HG03060 (cell line): ENCODE data around the gene WFDC1.

Source experiments
- ATAC-seq: cut with Tn5 transposase; IDR thresholded peaks from one replicate; pipeline ENCODE4 v1.9.1; 2021; ENCODE audit warnings: low read depth, moderate number of reproducible peaks; ENCODE audit not compliant: unreplicated experiment

The WFDC1 gene

GRCh38 chr16:84299734-84300440 lies 5.2 kb downstream of the WFDC1 start:
- no peak for ATAC-seq

DNA sequence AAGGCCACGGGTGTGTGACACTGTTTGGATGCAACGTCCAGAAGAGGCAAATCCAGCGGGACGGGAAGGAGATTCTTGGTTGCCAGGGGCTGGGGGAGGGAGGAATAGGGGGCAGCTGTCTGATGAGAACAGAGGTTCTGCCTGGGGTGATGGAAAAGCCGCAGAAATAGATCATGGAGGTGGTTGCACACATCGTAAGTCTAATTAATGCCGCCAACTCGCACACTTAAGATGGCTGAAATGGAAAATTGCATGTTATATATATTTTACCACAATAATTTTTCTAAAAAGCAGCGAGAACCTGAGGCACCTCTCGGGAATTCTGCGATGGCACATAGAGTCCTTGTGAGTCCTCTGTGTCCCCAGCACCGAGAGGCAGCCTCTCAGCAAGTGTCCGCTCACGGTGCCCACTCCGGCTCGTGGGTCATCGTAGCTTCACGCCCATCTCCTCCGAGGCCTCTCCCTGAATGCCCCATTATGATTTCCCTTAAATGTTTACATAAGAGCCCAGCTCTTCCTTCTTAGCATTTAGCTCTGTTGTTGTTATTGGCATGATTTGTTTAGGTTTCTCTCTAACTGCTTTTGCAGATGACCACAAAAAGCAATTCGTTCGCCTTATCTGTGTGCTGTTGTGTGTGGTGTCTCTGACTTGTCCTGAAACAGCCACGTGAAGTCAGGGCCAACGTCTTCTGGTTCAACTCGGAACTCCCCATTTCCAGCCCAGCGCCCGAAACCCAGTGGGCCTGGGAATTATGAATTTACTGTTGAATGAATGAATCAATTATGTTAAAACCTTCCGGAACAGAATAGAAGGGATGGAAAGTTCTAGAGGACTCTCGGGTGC lies 7.7 kb downstream of the WFDC1 start:
- no peak for ATAC-seq

GRCh38 chr16:84303023-84303422 lies 8.3 kb downstream of the WFDC1 start:
- ATAC-seq = no peak

DNA sequence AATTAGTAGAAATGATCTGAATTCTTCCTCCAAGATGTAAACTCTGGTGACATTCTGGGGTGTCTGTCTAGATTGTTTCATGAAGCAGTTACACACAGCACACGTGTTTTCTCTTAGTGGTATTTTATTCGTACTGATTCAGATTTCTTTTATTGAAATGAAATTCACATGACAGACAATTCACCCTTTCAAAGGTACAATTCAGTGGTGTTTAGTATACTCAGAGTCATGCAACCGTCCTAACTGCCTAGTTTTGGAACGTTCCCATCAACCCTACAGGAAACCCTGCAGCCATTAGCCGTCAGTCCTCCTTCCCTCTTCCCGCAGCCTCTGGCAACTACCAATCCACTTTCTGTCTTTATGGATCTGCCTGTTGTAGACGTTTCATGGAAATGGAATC lies 8.8 kb downstream of the WFDC1 start:
- no peak for ATAC-seq

GRCh38 chr16:84306564-84306963 lies 11.9 kb downstream of the WFDC1 start:
- ATAC-seq = no peak

- no peak for ATAC-seq
These were observed 12.7 kb downstream of the WFDC1 start for GRCh38 chr16:84307209-84307954.

GRCh38 chr16:84308120-84308519 lies 13.4 kb downstream of the WFDC1 start:
- ATAC-seq = no peak

DNA sequence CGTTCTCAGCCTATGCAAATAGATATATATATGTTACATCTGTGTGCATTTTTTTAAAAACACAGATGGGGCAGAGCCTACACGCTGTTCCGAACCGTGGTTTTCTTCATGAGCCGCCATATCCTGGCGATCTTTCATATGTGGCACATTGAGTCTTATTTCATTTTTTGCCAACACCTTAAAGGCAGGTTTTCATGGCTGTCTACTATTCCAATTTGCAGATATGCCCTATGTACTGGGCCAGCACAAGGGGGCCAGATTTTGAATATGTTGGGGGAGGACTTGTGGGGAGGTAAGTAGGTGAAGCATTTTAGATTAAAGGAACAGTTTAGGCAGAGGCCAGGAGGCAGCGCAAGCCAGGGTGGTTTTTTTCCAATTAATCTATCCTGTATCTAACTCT lies 16.0 kb downstream of the WFDC1 start:
- no peak for ATAC-seq

DNA sequence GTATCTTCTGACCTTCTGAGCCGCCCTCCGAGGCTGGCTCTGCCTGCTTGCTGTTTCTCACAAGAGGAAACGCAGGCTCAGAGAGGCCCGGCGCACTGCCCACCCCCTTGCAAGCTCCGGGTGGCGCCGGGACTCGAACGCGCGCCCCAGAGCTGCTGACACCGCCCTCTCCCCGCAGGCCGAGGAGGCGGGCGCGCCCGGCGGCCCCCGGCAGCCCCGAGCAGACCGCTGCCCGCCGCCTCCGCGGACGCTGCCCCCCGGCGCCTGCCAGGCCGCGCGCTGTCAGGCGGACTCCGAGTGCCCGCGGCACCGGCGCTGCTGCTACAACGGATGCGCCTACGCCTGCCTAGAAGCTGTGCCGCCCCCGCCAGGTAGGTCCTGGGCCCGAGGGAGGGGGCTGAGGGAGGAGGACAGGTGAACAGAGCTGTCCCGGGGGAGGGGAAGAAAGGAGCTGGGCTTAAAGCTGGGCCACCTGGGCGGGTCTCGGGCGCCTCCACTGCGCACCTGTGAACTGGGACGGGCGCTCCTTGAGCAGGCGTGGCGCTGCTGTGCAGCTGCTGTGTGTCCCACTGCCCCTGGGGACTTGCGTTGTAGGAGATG lies 18.2 kb downstream of the WFDC1 start:
- ATAC-seq = no peak

- ATAC-seq = no peak
These were observed 19.2 kb downstream of the WFDC1 start for GRCh38 chr16:84313921-84314320.

GRCh38 chr16:84314373-84314772 lies 19.7 kb downstream of the WFDC1 start:
- ATAC-seq = no peak

GRCh38 chr16:84314814-84315213 lies 20.1 kb downstream of the WFDC1 start:
- ATAC-seq = no peak

- no peak for ATAC-seq
These were observed 20.7 kb downstream of the WFDC1 start for GRCh38 chr16:84315422-84315821.

- ATAC-seq = no peak
These were observed 23.7 kb downstream of the WFDC1 start for GRCh38 chr16:84318091-84318975.

DNA sequence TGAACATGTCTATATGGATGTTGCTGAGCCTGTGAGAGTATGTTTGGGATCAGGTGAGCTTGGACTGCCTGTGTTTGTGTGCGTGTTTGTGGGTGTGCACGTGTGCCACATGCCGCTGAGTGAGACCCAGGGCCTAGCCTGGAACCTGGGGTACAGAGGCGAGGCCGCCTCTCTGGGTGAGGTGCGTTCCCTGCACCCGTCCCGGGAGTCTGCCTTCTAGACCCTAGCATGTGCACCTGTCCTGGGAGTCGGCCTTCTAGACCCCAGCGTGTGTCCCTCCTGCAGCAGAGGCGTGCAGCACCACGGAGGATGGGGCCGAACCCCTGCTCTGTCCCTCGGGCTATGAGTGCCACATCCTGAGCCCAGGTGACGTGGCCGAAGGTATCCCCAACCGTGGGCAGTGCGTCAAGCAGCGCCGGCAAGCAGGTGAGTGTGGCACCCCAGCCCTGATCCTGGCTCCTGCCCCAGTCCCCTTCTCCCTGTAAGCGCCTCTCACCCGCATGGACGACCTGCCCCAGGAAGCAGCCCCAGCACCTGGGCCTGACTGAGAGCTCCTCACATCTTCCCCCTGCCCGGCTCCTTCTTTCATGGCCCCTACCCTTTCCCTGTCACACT lies 24.6 kb downstream of the WFDC1 start:
- no peak for ATAC-seq

DNA sequence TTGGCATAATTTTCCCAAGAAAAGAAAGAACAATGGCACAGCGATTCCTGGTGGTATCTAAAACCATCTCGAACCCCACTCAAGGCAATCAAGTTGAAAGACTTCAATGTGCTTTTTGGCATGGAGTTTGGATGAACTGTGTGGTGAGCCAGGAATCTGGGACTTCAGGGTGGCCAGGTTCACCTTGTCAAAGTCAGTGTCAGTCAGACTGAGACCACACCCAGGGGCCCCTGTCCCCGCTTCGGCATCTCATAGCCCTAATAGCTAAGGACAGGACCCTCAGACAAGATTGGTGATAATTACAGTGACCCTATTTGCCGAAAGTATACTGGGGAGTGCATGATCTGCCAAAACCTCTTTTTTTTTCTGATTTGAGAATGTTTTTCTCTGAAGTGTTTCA lies 25.8 kb downstream of the WFDC1 start:
- ATAC-seq = no peak

DNA sequence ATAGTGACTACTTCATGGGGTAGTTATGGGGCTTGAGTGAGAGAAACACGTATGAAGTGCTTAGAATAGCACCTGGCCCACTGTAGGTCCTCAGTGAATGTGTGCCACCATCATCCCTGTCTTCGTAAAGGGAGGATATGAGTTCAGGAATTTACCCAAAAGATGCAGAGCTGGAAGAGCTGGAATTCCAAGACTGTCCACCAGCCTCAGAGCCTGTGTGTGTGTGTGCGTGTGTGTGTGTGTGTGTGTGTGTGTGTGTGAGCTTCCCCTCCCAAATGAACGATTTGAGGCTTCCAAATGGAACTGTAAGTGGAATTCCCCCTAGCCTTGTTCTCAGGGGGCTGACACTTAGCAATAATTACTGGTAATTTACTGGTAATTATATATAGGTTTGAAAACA lies 27.3 kb downstream of the WFDC1 start:
- no peak for ATAC-seq

DNA sequence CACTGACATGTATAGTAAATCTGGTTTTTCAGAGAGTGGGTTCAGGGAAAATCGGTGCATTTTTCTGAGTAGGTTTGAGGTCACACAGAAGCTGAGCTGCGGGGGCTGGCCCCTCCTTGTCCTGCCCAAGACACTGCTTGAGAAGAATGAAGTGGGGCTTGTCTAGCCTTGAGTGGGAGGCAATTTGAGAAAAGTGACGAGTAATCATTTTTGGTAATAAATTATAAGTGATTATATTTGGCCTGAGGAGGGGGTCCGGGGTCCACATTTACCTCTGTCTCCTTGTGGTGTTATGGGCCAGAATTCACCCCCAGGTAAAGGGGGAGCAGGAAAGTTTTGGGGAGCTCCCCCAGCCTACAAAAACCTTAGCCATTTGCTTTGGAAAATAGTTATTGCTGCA lies 28.1 kb downstream of the WFDC1 start:
- ATAC-seq = no peak

GRCh38 chr16:84323606-84324005 lies 28.9 kb downstream of the WFDC1 start:
- ATAC-seq = no peak
